DMS 273 (cell line): Measurements from ENCODE around the gene ASGR1.
A peak's percentile ranks its signal among the peaks of the same experiment; 100 is the strongest.

Source experiments
- DNase-seq: peaks from one replicate; lab custom pipeline; 2025; ENCODE audit not compliant: unreplicated experiment; lab: John Stamatoyannopoulos, UW

ASGR1 gene

DNA sequence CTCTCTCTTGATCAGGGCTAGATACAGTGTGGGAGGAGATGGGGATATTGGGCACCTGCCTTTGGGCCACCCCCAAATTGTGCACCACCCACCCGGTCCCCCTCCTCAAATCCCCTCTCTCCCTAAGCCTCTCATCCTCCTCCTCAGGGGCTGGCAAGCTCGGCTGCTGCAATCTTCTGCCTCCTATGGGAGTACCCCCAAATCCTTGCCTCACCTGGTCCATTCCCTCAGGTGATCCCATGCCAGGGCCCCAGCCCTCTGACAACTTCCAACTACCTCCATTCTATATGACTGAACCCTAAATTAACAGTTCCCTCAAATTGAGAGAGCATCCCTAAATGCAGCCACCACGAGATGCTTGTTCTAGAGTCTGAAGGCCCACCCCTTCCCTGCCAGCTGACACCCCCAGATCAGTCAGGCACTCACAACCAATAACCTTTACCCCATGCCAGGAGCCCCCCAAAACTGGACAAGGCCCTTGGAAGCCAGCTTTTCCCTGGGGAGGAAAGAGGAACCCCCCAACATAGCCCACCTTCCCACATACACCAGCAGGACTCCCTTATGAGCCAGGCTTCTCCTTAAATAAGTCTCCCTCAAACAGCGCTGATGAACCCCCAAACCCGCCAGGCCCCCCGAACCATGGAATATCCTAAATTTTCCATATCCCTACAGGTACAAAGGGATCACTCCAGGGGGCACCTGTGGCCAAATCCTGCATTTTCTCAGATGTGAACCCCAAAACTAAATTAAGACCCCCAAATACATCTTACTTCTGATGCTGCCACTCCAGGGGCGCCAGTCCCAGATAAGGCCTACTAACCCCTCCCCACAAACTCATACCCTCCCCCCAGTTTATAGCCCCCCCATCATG, 37.3 kb upstream of the ASGR1 start:
- DNase-seq = no peak

DNA sequence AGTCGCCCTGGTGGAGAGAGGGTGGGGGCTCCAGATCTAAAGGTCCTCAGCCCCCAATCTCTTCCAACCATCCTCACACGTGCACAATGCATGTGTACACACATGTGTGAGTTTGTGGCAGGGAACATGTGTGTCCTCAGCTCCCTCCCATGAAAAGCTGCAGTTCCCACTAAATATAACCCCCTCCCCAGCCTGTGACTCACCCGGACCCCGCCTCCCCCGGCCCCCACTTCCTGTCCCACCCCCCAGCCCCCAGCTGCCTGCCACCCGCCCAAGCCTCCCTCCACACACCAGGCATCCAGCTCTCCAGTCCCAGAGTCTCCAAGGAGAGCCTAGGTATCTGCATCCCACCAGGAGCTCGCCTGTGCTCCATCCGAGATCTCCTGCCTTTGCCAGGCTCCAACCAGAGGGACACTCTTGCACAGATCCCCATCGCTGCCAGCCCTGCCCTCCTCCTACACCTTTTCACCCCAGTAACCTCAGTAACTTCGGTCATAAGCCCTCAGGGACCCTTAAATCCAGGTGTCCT, 36.5 kb upstream of the ASGR1 start:
- DNase-seq = peak; percentile 53

DNA sequence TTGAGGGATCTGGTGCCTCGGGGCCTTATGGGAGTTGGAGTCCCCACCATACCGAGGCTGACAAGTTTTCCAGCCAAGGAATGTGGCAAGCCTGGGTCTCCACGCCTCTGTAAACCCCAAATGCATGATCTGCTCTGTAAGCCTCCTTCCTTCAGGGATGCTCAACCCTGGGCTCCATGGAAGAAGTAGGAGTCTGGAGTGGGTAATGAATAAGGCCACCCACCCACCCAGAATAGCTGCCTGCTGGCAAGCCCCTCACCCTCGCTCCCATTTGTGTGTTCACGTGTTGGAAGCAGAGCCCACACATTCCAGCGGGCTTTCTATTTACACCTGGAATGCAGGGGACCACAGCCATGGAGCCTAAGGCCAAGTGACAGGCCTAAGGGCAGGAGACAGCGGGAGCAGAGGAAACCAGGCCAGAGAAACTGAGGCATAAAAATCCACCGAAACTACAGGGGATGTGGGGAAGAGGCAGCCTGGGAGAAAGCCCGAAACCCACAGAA, 36.0 kb upstream of the ASGR1 start:
- DNase-seq = no peak

DNA sequence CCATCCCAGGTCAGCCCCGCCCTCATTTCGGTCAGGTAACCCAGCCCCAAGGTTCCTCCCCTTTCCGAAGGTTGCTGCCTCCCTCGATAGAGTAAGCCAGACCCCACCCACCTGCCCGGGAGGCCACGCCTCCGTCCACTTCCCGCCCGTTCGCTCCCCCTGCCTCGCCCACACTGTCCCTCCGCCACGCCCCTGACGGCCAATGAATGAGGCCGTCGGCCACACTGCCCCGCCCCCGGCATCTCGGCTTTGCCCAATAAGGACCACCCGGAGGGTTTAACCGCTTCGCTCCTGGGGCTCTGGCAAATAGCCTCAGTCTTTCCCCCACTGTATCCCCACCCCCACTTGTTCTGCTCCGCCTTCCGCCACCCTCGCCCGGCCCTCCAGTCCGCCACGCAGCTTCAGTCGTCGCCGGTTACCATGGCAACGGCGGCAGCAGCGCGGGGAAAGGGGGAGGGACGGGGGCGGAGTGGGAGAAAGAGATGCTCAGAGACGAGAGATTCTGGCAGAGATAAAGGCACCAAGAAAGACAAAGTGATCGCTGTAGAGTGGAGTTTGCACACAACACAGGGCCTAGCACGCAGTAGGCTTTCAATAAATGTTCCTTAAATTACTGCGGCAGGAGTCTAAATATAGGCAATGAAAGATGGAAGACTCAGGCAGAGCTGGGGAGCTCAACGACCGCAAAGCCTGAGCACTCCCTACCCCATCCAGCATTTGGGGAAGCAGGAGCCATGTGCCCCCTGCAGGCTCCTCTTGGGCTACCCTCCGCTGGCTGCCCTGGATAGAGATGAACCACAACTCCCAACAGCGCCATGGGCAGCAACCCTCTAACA, 35.3 kb upstream of the ASGR1 start:
- DNase-seq = peak; percentile 98

DNA sequence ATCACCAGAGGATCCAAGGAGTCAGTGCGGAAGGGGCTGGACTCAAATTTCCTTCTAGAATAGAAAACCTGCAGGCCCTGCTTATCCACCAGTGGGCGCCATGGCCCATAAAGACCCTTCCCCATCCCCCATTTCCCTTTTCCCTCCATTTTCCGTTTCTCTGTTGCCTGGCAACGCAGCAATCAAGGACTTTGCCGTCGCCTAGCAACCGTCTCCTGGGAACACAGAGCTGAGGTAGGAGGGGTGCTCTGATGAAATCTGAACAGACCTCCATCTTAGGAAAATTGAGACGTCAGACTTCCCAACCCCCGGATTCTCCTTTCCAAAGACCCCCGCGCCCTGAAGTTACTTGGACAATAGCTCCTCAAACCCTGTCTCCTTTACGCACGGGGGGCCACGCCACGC, 34.7 kb upstream of the ASGR1 start:
- DNase-seq = peak; percentile 96

DNA sequence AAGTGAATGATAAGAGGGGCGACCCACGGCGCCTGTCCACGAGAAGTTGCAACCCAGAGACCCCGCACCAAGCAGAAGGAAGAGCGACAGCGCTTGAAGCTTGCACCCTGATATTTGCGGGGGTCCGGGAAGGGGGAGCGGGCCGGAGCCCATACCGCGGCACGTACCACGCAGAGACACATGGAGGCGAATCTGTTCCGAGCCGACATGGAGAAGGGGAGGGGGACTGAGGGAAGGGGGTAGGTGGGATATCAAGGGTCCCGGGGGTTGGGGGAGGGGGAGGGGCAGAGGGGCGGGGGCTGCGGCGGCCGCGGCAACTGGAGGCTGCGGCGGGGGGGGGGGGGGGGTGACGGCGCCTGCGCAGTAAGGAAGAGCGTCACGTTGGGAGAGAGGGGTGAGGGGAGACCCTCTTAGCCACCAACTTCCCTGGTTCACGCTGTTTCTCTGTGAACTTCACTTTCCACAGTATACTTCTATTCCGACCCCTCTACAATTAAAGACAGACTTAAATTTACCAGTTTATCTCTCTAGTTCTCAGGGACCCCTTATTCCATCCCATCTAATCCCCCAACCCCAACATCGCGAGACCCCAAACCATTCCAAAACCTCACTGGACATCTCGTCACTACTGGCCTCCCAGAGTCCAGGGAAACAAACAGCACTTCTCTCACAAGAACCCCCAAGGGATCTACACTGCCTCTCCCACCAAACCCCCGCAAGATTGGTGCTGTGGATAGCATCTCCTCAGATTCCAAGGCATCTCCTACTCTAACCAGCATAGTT, 32.5 kb upstream of the ASGR1 start:
- DNase-seq = no peak

DNA sequence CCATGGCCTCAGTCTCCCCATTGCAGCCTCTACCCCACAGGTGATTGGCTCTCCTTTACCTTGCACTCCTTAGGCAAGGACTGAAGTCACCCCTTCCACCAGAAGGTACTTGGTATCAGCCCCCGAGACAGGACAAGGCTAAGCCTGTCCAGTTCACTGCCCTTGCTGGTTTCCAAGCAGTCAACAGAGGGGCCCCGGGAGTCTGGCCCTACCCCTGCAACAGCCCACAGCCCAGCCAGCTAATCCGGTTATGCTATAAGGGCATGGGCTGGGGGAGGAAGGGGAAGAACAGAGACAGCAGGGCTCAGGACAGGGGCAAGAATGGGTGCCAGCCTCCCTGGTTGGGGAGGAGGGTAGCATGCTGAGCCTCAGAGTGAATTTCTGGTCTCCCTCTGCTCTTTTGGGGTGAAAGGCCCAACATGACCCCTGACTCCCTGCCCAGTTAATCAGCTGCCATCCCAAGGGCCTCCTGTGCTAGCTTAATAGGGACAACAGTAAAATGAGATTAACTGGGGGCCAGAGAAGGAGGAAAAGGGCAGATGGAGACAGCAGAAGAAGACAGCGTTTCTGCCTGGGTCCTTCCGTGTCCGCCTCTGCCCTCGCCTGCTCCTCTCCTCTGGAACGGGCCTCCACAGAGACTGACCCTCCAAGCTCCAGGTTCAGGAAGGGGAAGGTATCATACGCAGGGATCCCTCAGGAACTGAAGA, 29.7 kb upstream of the ASGR1 start:
- DNase-seq = no peak

DNA sequence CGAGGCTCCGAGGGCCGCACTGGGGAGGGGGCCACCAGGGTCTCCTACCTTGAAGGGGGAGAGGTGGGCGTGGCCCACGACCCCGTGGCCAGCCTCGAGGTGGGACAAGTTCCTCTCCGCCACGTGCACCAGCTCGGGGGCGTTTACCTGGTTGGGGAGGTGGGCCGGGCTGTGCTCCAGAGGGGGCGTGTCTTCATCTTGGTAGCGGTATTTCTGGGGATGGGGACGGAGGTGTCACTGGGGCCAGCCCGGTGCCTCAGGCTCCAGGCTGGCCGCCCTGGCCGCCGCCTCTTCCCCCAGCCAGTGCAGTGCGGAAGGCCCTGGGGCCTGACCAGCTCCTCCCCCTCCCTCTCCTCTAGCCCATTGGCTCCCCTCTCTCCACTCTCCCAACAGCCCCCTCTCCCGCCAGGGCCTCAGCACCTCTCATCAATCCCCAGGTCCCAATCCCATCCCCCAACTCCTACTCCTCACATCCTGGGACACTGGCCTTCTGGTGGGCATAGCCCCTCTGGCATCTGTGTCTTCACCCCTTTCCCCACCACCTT, 28.9 kb upstream of the ASGR1 start:
- DNase-seq = no peak

DNA sequence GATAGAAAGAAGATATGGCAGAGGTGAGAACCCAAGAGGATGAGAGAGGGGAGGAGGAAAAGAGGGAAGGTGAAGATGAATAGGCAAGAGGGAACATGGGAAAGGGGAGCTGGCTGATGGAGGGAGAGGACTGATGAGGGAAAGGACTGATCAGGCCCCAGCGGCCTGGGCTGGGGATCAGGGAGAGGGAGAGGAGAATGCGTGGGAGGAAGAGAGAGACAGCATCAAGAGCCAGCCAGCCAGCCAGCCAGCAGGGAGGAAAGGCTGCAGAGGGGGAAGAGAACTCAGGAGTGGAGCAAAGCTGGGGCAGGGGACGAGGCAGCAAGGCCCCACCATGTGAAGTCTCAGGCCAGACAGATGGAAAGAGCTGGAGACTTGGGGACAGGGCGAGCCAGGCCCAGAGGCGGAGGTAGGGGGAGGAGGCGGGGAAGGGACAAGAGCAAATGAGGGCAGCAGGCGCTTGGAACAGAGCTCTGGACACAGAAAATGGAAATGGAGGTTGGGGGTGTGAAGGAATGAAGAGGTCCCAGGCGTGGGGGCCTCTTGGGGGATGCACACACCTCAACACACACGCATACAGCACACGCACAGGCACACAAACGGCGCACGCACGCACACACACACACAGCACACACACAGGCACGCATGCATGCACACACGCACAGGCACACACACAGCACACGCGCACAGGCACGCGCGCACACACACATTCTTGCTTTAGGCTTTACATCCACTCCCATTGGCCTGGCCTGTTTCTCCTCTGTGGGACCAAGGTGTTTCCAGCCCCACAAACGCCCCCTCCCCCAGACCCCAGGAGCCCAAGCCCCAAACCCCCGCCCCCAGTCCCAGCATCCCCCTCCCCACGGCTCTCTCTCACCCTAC, 28.2 kb upstream of the ASGR1 start:
- DNase-seq = peak; percentile 38

DNA sequence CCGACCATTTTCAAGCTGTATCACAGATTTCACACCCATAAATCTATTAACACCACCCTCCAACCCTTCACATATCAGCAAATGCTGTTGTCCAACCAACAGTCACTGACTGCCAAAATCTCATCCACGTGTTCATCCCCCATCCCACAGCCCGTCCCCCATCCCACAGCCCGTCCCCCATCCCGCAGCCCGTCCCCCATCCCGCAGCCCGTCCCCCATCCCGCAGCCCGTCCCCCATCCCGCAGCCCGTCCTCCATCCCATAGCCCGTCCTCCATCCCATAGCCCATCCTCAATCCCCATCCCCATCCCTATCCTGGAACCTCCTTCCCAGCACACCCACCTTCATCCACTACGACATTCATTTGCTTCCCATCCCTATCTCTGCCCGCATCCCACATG, 26.4 kb upstream of the ASGR1 start:
- no peak for DNase-seq

DNA sequence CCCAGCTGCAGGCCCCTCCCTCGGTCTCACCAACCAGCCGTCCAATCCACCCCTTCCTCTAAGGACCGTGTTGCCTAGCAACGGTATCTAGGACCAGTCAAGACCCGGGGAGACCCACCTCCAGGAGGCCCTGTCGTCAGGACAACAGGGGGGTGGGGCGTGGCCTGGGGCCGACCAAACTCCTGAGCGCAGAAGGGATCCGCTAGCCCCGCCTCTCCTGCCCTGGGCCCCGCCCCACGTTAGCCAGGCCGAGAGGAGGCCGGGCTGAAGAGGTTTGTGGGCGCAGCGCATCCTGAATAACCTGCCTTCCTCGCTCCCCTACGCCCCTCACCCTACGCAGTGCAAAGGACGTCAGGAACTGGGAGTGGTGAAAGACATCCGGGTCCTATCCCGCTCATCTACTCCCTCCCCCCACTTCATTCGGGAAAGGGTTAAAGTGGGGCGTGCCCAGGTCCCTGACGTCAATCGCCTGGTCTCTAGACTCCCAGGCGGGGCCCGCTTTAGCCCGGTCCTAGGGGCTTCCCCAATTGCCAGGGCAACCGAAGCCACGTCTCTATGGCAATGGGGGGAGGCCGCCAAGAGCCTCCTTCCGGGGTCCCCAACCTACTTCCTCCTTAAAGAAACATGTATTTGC, 25.8 kb upstream of the ASGR1 start:
- DNase-seq = peak; percentile 98

DNA sequence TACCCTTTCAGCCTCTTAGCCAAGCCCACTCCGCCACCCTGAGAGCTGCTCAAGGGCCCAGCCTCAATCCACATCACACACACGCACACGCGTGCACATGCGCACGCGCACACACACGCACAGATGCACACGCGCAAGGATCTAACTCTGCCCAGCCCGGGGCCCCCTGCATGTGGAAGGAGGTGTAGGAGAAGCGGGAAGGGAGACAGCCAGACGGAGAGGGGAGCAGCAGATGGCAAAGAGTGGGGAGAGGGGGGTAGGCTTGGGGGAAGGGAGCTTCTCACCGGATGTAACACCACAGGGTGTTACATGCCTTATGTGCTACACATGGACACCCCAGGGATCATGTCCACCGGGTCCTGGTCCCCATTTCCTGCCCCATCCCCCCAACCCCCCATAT, 25.2 kb upstream of the ASGR1 start:
- DNase-seq = peak; percentile 92

DNA sequence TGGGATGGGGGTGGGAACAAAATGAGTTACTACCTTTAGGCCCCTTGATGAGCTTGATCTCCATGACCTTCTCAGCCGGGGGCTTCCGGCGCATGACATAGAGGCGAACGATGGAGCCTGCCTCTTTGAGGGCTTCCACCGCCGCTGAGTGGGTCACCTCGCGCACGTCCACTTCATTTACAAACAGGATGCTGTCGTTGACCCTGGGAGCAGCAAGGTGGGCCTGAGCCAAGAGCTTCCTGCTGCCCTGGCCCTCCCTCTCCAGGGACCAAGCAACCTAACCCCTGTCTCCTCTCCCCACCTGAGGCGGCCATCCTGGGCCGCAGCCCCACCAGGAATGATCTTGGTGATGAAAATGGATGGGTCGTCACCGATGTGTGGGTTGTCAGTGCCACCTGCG, 24.2 kb upstream of the ASGR1 start:
- no peak for DNase-seq

DNA sequence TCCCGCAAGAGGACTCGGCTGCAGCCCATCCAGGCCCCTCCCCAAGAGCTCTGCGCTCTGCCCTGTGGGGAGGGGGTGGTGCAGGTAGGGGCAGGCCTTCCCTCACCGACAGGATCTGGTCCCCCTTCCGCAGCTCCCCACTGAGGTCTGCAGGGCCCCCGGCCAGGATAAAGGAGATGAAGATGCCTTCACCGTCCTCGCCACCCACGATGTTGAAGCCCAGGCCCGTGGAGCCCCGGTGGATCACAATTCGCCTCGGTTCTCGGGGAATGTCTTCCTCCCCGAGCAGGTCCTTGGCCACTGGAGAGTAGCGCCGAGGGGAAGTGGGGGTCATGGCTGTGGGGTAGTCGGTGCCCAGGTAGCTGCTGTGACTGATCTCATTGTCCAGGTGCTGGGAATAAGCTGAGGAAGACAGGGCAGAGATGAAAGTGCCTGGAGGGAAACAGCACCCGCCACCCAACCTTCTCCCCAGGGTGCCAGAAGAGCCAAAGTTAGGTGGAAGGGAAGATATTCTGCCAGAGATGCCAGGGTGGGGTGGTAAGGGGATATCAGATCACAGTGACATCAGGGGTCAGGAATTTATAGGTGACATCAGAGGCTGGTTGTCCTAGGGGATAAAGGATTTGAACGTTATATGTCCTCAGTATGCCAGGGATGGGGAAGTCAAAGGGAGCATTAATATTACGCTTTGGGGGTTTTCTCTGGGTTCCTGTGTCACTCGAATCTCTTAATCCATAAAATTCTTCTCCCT, 17.7 kb upstream of the ASGR1 start:
- no peak for DNase-seq

DNA sequence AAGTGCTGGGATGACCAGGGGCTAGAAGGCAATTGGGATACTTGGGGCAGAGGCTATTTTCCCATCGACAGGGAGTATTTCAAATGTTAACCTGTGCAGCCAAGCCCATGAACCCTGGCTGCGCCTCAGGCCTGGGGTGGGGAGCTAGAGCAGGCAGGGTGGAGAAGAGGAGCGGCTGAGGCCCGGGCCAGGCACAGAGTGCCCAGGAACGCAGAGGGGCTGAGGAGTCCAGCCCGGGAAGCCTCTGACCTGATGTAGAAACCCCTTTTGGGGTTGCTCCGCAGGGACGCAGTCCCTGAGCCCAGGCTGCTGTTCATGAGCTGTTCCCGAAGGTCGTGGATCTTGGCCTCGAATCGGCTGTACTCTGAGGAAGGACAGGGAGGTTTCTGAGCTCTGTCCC, 16.8 kb upstream of the ASGR1 start:
- DNase-seq = no peak

DNA sequence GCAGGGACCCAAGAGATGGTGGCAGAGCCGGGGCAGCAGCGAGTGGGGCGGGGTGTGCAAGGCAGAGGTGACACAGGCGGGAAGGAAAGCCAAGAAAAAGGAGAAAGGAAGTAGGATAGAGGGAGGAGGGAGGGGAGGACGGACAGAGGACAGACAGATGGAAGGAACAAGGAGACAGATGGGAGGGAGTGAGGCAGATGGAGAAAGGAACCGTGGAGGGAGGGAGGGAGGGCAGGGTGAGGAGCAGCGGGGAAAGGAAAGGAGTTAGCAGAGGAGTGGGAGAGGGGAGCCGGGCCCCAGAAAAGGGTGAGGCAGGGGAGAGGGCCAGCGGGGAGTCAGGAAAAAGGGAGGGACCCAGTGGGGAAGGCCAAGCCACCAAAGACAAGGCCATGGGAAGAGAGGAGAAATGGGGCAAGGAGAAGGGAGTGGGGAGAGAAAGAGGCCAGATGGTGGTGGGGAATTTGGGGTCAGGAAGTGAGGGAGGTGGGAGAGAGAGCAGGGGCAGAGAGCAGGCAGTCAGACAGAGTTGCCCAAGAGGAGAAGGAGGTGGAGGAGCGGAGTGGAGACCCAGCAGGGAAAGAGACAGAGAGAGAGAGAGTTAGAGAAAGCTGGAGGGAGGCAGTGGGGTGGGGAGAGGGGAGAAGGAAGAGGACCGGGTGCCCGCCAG, 13.2 kb upstream of the ASGR1 start:
- peak; percentile 89 for DNase-seq

DNA sequence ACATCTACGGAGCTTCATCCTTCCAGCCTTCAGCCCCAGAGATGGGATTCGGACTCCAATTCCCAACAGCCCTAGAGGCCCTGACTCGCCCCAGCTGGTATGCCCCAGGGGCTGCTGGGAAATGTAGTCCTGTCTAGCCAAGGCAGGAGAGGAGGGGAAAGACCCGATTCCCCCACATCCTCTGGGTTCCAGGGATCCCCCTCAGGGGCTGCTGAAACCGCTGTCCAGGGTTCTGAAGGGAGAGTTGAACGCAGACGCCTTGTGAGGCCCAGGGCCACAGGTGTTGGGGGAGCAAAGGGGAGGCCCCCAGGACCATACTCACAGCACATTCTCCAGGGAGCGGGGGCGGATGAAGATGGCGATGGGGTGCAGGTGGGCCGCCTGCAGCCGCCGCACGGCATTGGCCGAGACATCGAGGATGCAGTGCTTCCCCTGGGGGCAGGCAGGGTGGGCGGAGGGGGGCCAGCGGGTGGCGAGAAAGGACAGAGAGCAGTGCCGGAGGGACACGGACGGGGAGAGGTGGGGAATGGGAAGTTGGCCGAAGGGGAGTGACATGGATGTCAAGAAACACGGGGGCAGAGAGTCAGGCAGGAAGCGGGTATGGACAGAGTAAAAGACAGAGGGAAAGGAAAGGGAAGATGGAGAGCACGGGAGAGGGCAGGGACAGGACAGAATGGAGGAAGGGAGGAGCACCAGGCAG, 12.6 kb upstream of the ASGR1 start:
- peak; percentile 80 for DNase-seq
